HL-60 (cell line): ENCODE data around the gene INSIG1.

ENCODE experiments used
- DNase-seq, 2 experiments: peaks; one replicate each; pipeline ENCODE4 v3.0.0-alpha.2; 2010 to 2020; ENCODE audit warnings: low read depth in 1 of 2, low spot score in 1 of 2
- H3K27ac ChIP-seq: fragments of 250-450 bp; sonication (Bioruptor Pico); replicated peaks from 2 replicates; pipeline ENCODE4 v1.5.1; 2020; ENCODE audit warnings: mild to moderate bottlenecking, moderate library complexity
- H3K27me3 ChIP-seq: fragments of 250-450 bp; sonication (Bioruptor Pico); 2 replicates; pipeline ENCODE4 v1.5.1; 2021; ENCODE audit warnings: mild to moderate bottlenecking, moderate library complexity; ENCODE audit not compliant: insufficient read depth, poor library complexity, severe bottlenecking
- H3K4me3 ChIP-seq: replicated peaks from 2 replicates; pipeline ENCODE4 v1.5.1; 2011; ENCODE audit warnings: mild to moderate bottlenecking, control low read depth, low read length; ENCODE audit not compliant: insufficient read depth
- CTCF ChIP-seq: IDR thresholded peaks from one replicate; pipeline ENCODE4 v1.5.1; 2011; ENCODE audit warnings: low read length, control low read depth, inconsistent platforms; ENCODE audit not compliant: insufficient read depth
- GABPA ChIP-seq: IDR thresholded peaks from 2 replicates; pipeline ENCODE4 v1.6.1; 2012; ENCODE audit warnings: low read depth
- POLR2AphosphoS5 ChIP-seq: IDR thresholded peaks from 2 replicates; pipeline ENCODE4 v1.6.1; 2012; ENCODE audit warnings: low read depth
- REST ChIP-seq: IDR thresholded peaks from 2 replicates; pipeline ENCODE4 v1.6.1; 2012; ENCODE audit warnings: low read depth; ENCODE audit not compliant: insufficient replicate concordance
- SPI1 ChIP-seq: IDR thresholded peaks from 2 replicates; pipeline ENCODE4 v1.6.1; 2012; ENCODE audit warnings: low read depth, mild to moderate bottlenecking, borderline replicate concordance

Gene INSIG1

GRCh38 chr7:155263051-155263450 lies 34.6 kb upstream of the INSIG1 start:
- no peak for DNase-seq
- H3K4me3 ChIP-seq: no peak overlapping the region
- no peak overlapping the region for H3K27ac ChIP-seq
- no peaks in the 10 kb centered on the region for H3K27me3 ChIP-seq
- TF ChIP-seq REST: no peak
- no peak for TF ChIP-seq POLR2AphosphoS5
- no peak for TF ChIP-seq SPI1
- no peak for TF ChIP-seq GABPA
- TF ChIP-seq CTCF: no peak

- no peak for DNase-seq
- H3K4me3 ChIP-seq: no peak overlapping the region
- no peak overlapping the region for H3K27ac ChIP-seq
- TF ChIP-seq CTCF (no peak), POLR2AphosphoS5 (no peak), SPI1 (no peak), GABPA (no peak), REST (no peak)
- H3K27me3 ChIP-seq: no peaks in the 10 kb centered on the region
These were observed 34.0 kb upstream of the INSIG1 start for GRCh38 chr7:155263581-155264143.

- TF ChIP-seq GABPA: no peak
- no peak for TF ChIP-seq SPI1
- no peak for TF ChIP-seq POLR2AphosphoS5
- no peak for TF ChIP-seq CTCF
- no peak for TF ChIP-seq REST
- H3K4me3 ChIP-seq: no peak overlapping the region
- DNase-seq: no peak
- no peak overlapping the region for H3K27ac ChIP-seq
- no peaks in the 10 kb centered on the region for H3K27me3 ChIP-seq
These were observed 32.5 kb upstream of the INSIG1 start for GRCh38 chr7:155265144-155265543.
